SK-N-SH (cell line): ENCODE results near the gene TRPC4. TPM values are rescaled to one million over a fixed set of nuclear protein-coding genes. Genes with fewer than 3 reads are reported as not detected.

Source experiments
- CTCF ChIA-PET: fragments of 300-600, 350-600 bp; formaldehyde crosslinking; extraction: SDS; loops from one replicate; lab custom pipeline; 2021; lab: Yijun Ruan, JAX
- POLR2A ChIA-PET: fragments of 350-600 bp; sonication (Branson Sonifier 250); formaldehyde crosslinking; extraction: SDS; loops from one replicate; lab custom pipeline; 2020; ENCODE audit warnings: antibody characterized with exemption, inconsistent platforms; lab: Yijun Ruan, JAX
- DNase-seq: peaks from one replicate; pipeline ENCODE4 v3.0.0; 2012
- H2AFZ ChIP-seq: fragments of 200-600 bp; sonication (generic); 2 replicates; pipeline ENCODE4 v1.8.1; 2016; ENCODE audit warnings: antibody characterized with exemption, mild to moderate bottlenecking, low read depth
- H3F3A ChIP-seq: fragments of 200-600 bp; sonication (generic); replicated peaks from 2 replicates; pipeline ENCODE3; 2016; ENCODE audit warnings: antibody characterized with exemption, mild to moderate bottlenecking; ENCODE audit not compliant: insufficient read depth
- H3K27ac ChIP-seq, 2 experiments: fragments of 200-500 bp in 1 of 2; fragments of 200-600 bp in 1 of 2; sonication (Bioruptor generic) in 1 of 2; sonication (generic), shearing (Covaris generic) in 1 of 2; 2 replicates each; pipeline versions ENCODE4 v1.5.1 to v1.6.1; 2014 to 2016; ENCODE audit warnings: low read depth in 2 of 2, inconsistent platforms in 1 of 2, low read length in 1 of 2, mild to moderate bottlenecking in 1 of 2, mixed read lengths in 1 of 2
- H3K27me3 ChIP-seq: fragments of 200-600 bp; sonication (generic), shearing (Covaris generic); 2 replicates; pipeline ENCODE4 v1.6.1; 2016; ENCODE audit warnings: mixed run types; ENCODE audit not compliant: insufficient read depth
- H3K36me3 ChIP-seq, 2 experiments: fragments of 200-500 bp in 1 of 2; fragments of 200-600 bp in 1 of 2; sonication (Bioruptor generic) in 1 of 2; sonication (generic) in 1 of 2; replicated peaks in 1 of 2; 2 replicates each; pipeline versions ENCODE3 to v1.5.1; 2014 to 2016; ENCODE audit warnings: low read length in 1 of 2, mild to moderate bottlenecking in 1 of 2; ENCODE audit not compliant: insufficient read depth in 2 of 2, control insufficient read depth in 1 of 2
- H3K4me1 ChIP-seq, 2 experiments: fragments of 200-500 bp in 1 of 2; fragments of 200-600 bp in 1 of 2; sonication (Bioruptor generic) in 1 of 2; sonication (generic), shearing (Covaris generic) in 1 of 2; 2 replicates each; pipeline versions ENCODE4 v1.5.1 to v1.6.1; 2014 to 2016; ENCODE audit warnings: low read depth in 1 of 2, low read length in 1 of 2, mixed run types in 1 of 2; ENCODE audit not compliant: insufficient read depth in 2 of 2, control insufficient read depth in 1 of 2
- H3K4me2 ChIP-seq: fragments of 200-600 bp; sonication (generic), shearing (Covaris generic); 2 replicates; pipeline ENCODE4 v1.6.1; 2017; ENCODE audit warnings: mixed run types
- H3K4me3 ChIP-seq, 2 experiments: fragments of 200-500 bp in 1 of 2; fragments of 200-600 bp in 1 of 2; sonication (Bioruptor generic) in 1 of 2; sonication (generic), shearing (Covaris generic) in 1 of 2; 2 replicates each; pipeline versions ENCODE4 v1.5.1 to v1.8.1; 2014 to 2016; ENCODE audit warnings: low read depth in 2 of 2, inconsistent platforms in 1 of 2, low read length in 1 of 2, mild to moderate bottlenecking in 1 of 2, mixed read lengths in 1 of 2, moderate library complexity in 1 of 2
- H3K79me2 ChIP-seq: fragments of 200-600 bp; sonication (generic); 2 replicates; pipeline ENCODE4 v1.8.1; 2017; ENCODE audit warnings: mild to moderate bottlenecking; ENCODE audit not compliant: insufficient read depth
- H3K9ac ChIP-seq: fragments of 200-600 bp; sonication (generic); 2 replicates; pipeline ENCODE4 v1.6.1; 2017; ENCODE audit warnings: mixed run types
- H3K9me2 ChIP-seq: fragments of 200-600 bp; sonication (generic); 2 replicates; pipeline ENCODE4 v1.6.1; 2017; ENCODE audit warnings: mixed run types
- H3K9me3 ChIP-seq: fragments of 200-600 bp; sonication (generic); 2 replicates; pipeline ENCODE4 v1.6.1; 2017; ENCODE audit warnings: mixed run types, mild to moderate bottlenecking, moderate library complexity
- H4K20me1 ChIP-seq: fragments of 200-600 bp; sonication (generic); 2 replicates; pipeline ENCODE4 v1.6.1; 2017; ENCODE audit warnings: mild to moderate bottlenecking, mixed run types; ENCODE audit not compliant: insufficient read depth
- FOXJ3 ChIP-seq: sonication (generic); formaldehyde crosslinking; IDR thresholded peaks from 2 replicates; pipeline ENCODE4 v1.5.1; 2020; ENCODE audit warnings: mild to moderate bottlenecking, missing genetic modification reagents
- FOXM1 ChIP-seq: IDR thresholded peaks from 2 replicates; pipeline ENCODE4 v1.4.0; 2012; ENCODE audit warnings: low read depth, mild to moderate bottlenecking
- MEF2A ChIP-seq: IDR thresholded peaks from 2 replicates; pipeline ENCODE4 v1.4.0; 2012; ENCODE audit warnings: low read depth, borderline replicate concordance
- NFIC ChIP-seq: IDR thresholded peaks from 2 replicates; pipeline ENCODE4 v1.4.0; 2012; ENCODE audit warnings: borderline replicate concordance
- POLR2AphosphoS5 ChIP-seq: IDR thresholded peaks from 2 replicates; pipeline ENCODE4 v1.6.1; 2012; ENCODE audit warnings: low read depth, low read length
- RCOR1 ChIP-seq: fragments of 150-350 bp; IDR thresholded peaks from 2 replicates; pipeline ENCODE4 v1.6.1; 2017; ENCODE audit warnings: antibody characterized with exemption, low read length
- RFX5 ChIP-seq: IDR thresholded peaks from 2 replicates; pipeline ENCODE4 v1.6.1; 2012; ENCODE audit warnings: mild to moderate bottlenecking, improper control_type of control experiment, low read length
- RXRA ChIP-seq: IDR thresholded peaks from 2 replicates; pipeline ENCODE4 v1.4.0; 2012; ENCODE audit warnings: low read depth, mild to moderate bottlenecking, borderline replicate concordance
- SIN3A ChIP-seq: IDR thresholded peaks from 2 replicates; pipeline ENCODE4 v1.6.1; 2012; ENCODE audit warnings: low read depth, mild to moderate bottlenecking, low read length, moderate library complexity, borderline replicate concordance
- YY1 ChIP-seq: IDR thresholded peaks from 2 replicates; pipeline ENCODE4 v1.4.0; 2012; ENCODE audit warnings: low read depth, mild to moderate bottlenecking
- WGBS: methylation state at CpG from one replicate; pipeline ENCODE4 v1.1.6; 2017; ENCODE audit warnings: low lambda C conversion rate; 5-methylcytosine and 5-hydroxymethylcytosine counted together
- polyA plus RNA-seq, 3 experiments: library from polyadenylated mRNA; depleted of rRNA; stranded (reverse); fragments of >200 nt; gene quantifications; 2 replicates each; pipeline ENCODE4 v1.2.3, GENCODE V29; 2012
- TF ChIP-seq, protein P1 (sequence below): fragments of 150-350 bp; IDR thresholded peaks from 2 replicates; pipeline ENCODE4 v1.6.1; 2017; ENCODE audit warnings: antibody characterized with exemption, low read length, low read depth, borderline replicate concordance
- TF ChIP-seq, protein P2 (sequence below): fragments of 200-600 bp; sonication (generic); IDR thresholded peaks from 2 replicates; pipeline ENCODE4 v1.6.1; 2017; ENCODE audit warnings: antibody characterized with exemption, mild to moderate bottlenecking, moderate library complexity

The TRPC4 gene
- polyA plus RNA-seq, 1 of the 3 experiments (the other 2 are of a cell fraction) = not detected

DNA sequence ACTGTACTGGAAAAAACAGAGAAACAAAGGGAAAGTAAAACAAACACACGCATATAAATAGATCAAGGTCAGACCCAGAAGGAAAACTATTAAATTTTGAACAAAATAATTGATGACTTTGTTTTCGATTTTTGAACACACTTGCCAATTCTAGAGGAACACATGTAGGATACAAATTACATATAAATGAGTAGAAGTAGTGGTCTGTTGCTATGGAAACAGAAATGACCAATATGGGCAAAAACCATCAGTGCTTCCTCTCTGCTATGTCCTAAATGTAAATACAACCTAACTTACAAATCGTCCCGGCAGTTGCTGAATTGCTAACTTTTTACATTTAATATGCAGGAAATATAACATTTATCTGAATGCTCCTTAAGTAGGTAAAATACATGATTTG lies 205.8 kb downstream of the TRPC4 start:
- CTCF ChIA-PET = no interaction called here
- 47% methylated on average over 4 of the region's 4 CpGs for WGBS
- TF ChIP-seq FOXM1 (no peak), RXRA (no peak), NFIC (no peak), POLR2AphosphoS5 (no peak), YY1 (no peak), SIN3A (no peak), RCOR1 (no peak), RFX5 (no peak)
- TF ChIP-seq, protein P1, sequence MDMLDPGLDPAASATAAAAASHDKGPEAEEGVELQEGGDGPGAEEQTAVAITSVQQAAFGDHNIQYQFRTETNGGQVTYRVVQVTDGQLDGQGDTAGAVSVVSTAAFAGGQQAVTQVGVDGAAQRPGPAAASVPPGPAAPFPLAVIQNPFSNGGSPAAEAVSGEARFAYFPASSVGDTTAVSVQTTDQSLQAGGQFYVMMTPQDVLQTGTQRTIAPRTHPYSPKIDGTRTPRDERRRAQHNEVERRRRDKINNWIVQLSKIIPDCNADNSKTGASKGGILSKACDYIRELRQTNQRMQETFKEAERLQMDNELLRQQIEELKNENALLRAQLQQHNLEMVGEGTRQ = no peak
- Histone ChIP-seq H3K9ac (no peak overlapping the region), H3K36me3 (no peaks in the 10 kb centered on the region), H3K9me3 (no peaks in the 10 kb centered on the region), H3F3A (no peaks in the 10 kb centered on the region), H4K20me1 (no peaks in the 10 kb centered on the region), H3K4me1 (peaks cover 0 to 14% of the 10 kb centered on the region in 2 experiments; a peak in 1 of 4 replicates), H3K79me2 (no peaks in the 10 kb centered on the region), H3K9me2 (no peaks in the 10 kb centered on the region), H3K27me3 (no peaks in the 10 kb centered on the region), H3K27ac (no peak overlapping the region), H2AFZ (no peak overlapping the region), H3K4me2 (no peak overlapping the region), H3K4me3 (no peak overlapping the region)
- POLR2A ChIA-PET = no interaction called here
- DNase-seq = no peak

DNA sequence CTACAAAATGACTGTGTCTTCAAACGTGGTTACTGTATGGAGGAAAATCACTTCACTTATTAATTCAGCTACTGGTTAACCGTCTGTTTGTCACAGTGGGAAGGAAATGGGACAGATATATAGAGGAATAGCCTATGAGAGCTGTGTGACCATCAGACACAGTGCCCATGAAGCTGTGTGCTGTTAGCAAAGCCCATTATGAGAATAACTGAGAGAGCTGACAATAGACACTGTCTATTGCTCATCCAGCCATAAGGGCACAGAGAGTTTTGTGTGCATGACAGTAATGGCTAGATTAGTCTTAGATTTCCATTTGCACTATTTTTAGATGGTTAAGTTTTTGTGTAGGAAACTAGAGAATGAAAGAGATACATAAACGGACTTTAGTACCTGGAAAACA lies 206.9 kb downstream of the TRPC4 start:
- H3F3A ChIP-seq = peaks cover 6% of the 10 kb centered on the region
- POLR2A ChIA-PET = no interaction called here
- no peak overlapping the region for H3K9ac ChIP-seq
- H3K9me2 ChIP-seq = no peaks in the 10 kb centered on the region
- H3K27ac ChIP-seq = no peak overlapping the region
- H3K9me3 ChIP-seq = no peaks in the 10 kb centered on the region
- no peak overlapping the region for H3K4me3 ChIP-seq
- H3K4me1 ChIP-seq = peaks cover 0 to 8% of the 10 kb centered on the region in 2 experiments; a peak in 1 of 4 replicates
- CTCF ChIA-PET = no interaction called here
- no peak overlapping the region for H2AFZ ChIP-seq
- WGBS = 19% methylated on average over 3 of the region's 3 CpGs
- no peak for TF ChIP-seq FOXJ3 (CRISPR knock-in tag)
- TF ChIP-seq RFX5 = no peak
- no peak for TF ChIP-seq MEF2A
- TF ChIP-seq, protein P2, sequence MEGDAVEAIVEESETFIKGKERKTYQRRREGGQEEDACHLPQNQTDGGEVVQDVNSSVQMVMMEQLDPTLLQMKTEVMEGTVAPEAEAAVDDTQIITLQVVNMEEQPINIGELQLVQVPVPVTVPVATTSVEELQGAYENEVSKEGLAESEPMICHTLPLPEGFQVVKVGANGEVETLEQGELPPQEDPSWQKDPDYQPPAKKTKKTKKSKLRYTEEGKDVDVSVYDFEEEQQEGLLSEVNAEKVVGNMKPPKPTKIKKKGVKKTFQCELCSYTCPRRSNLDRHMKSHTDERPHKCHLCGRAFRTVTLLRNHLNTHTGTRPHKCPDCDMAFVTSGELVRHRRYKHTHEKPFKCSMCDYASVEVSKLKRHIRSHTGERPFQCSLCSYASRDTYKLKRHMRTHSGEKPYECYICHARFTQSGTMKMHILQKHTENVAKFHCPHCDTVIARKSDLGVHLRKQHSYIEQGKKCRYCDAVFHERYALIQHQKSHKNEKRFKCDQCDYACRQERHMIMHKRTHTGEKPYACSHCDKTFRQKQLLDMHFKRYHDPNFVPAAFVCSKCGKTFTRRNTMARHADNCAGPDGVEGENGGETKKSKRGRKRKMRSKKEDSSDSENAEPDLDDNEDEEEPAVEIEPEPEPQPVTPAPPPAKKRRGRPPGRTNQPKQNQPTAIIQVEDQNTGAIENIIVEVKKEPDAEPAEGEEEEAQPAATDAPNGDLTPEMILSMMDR = no peak
- TF ChIP-seq, all 33 proteins: peak for 0
- Histone ChIP-seq H3K79me2 (no peaks in the 10 kb centered on the region), H3K36me3 (no peaks in the 10 kb centered on the region), H3K4me2 (no peak overlapping the region), H4K20me1 (no peaks in the 10 kb centered on the region), H3K27me3 (no peaks in the 10 kb centered on the region)
- no peak for DNase-seq
